ENCODE results near the gene CEBPA.

DNA sequence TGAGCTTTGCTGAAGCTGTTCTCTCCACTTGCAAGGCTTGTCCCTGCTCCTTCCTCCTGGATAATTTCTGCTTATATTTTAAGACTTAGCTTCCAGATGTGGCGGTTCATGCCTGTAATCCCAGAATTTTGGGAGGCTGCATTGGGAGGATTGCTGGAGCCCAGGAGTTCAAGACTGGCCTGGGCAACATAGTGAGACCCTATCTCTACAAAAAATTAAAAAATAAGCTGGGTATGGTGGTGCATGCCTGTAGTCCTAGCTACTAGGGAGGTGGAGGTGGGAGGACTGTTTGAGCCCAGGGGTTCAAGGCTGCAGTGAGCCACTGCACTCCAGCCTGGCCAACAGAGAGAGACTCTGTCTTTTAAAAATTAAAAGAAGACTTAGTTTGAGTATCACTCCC, 31.6 kb downstream of the CEBPA start:
- TF ChIP-seq CTCF (IDR thresholded peaks at IDR 0.05) (no peak), POLR2A (IDR thresholded peaks at IDR 0.05) (no peak)

Measured in esophagus squamous epithelium (tissue), 4 donors.